ENCODE data around the gene PC.
"Not testable (repeated sequence)": the region's sequence is repeated elsewhere in the genome, so short reads cannot be mapped to it uniquely, and the experiment has no call there.

Gene PC

GRCh38 chr11:66842896-66843775, 115.0 kb downstream of the PC start, which contains the start of gene RCE1:
Gene RCE1, plus strand, starts transcription at chr11:66843441. Its CDS starts 15 bp downstream, at chr11:66843456.
- peak; percentile 98 for DNase-seq (ENCODE audit: low spot score)

- DNase-seq (ENCODE audit: low spot score) = no peak
Measured at GRCh38 chr11:66842501-66842895, 115.7 kb downstream of the PC start.

DNA sequence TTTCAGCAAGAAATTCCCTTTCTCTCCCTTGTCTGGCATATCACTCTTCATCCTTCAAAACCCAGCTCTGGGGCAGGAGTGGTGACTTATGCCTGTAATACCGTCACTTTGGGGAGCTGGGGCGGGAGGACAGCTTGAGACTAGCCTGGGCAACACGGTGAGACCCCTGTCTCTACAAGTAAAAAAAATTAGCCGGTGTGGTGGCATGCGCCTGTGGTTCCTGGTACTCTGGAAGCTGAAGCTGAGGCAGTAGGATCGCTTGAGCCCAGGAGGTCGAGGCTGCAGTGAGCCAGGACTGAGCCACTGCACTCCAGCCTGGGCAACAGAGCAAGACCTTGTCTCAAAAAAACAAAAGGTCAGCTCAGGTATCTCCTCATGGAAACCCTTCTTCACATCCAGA, 116.3 kb downstream of the PC start:
- DNase-seq (ENCODE audit: low spot score) = no peak

DNA sequence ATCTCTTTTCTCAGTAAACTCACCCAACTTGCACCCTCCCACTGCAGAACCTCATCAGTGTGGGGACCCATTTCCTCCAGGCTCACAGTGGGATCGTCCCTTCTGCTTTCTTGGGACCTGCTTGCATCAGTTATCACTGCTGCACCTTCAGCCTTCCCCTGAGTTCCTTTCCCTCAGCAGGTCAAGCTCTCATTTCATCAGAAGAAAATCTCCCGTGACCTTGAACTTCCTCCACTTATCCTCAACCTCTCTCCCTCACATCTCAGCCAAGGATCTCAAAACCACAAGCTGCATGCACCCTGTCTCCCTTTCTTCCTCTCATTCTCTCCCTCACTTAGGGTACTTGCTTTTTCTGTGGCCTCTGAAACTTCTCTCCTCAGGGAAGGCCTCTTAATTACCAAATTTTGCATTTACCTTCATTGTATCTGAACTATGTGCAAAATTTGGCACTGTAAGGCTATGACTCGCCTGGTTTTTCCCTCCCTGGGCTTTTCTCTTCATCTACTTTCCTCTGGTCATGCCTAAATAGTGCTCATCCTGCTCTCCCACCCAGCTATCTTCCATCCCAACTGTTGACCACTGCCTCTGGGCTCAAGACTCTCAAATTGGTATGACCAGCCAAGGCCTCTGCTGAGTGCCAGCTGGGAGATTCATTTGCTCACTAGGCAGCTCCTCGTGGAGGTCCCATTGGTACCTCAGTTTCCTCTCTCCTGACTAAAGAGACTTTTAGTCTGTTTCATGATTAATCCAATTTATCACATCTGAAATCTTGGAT, 117.7 kb downstream of the PC start:
- DNase-seq (ENCODE audit: low spot score) = no peak

DNA sequence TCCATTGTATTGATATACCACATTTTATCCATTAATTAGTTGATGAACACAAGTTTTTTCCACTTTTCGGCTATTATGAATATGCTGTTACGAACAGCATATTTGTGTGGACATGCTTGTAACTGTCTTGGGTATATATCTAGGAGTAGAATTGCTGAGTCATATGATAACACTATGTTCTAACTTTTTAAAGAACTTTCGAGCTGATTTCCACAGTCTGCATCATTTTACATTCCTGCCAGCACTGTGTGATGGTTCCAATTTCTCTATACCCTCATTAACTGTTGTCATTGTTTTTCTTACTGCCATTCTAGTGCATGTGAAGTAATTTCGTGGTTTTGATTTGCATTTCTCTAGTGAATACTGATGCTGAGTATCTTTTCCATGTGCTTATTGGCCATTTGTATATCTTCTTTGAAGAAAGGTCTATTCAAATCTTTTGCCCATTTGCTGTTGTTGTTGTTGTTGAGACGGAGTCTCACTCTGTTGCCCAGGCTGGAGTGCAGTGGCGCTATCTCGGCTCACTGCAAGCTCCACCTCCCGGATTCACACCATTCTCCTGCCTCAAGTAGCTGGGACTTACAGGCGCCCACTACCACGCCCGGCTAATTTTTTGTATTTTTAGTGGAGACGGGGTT, 122.3 kb downstream of the PC start:
- DNase-seq (ENCODE audit: low spot score) = no peak

GRCh38 chr11:66834943-66835342, 123.2 kb downstream of the PC start:
- DNase-seq (ENCODE audit: low spot score) = no peak

- DNase-seq (ENCODE audit: low spot score) = no peak
Measured at GRCh38 chr11:66834539-66834845, 123.7 kb downstream of the PC start.

- not testable (repeated sequence) for DNase-seq (ENCODE audit: low spot score)
Measured at GRCh38 chr11:66824573-66824972, 133.6 kb downstream of the PC start.

- DNase-seq (ENCODE audit: low spot score) = no peak
Measured at GRCh38 chr11:66823700-66824099, 134.5 kb downstream of the PC start.

DNA sequence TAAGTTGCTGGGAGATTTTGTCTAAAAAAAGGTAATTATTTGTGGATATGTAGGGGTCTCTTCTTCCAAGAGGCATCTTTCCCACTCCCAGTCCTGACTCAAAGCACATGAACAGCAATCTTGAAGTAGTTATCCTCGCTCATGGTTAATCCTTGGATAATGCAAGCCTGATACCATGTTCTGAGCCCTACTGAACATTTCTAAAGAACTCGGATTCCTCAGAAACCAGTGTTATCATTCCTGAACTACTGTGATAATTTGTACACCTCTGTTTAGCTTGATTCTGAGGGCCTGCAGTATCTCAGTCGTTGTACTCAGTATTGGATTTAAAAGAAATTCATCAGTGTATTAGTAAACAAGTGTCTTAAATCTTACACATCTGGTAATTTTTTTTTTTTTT, 137.3 kb downstream of the PC start:
- no peak for DNase-seq (ENCODE audit: low spot score)

DNA sequence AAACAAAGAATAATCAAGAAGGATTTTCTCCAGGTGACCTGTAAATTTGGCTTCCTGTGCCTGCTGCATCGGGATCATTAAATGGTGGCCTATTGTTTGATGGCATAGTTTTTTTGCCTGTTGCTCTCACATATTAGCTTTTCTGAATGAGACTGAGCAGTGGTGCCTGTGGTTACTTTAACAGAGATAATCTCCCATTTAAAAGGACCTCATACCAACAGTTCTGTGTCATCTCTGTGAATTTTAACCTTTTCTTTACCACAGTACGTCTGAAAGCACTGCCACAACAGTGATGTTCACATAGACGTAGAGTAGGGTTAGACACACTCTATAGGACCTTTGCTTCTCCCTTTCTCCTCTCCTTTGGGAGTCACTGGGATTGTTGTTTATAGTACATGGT, 137.8 kb downstream of the PC start:
- DNase-seq (ENCODE audit: low spot score) = no peak

DNA sequence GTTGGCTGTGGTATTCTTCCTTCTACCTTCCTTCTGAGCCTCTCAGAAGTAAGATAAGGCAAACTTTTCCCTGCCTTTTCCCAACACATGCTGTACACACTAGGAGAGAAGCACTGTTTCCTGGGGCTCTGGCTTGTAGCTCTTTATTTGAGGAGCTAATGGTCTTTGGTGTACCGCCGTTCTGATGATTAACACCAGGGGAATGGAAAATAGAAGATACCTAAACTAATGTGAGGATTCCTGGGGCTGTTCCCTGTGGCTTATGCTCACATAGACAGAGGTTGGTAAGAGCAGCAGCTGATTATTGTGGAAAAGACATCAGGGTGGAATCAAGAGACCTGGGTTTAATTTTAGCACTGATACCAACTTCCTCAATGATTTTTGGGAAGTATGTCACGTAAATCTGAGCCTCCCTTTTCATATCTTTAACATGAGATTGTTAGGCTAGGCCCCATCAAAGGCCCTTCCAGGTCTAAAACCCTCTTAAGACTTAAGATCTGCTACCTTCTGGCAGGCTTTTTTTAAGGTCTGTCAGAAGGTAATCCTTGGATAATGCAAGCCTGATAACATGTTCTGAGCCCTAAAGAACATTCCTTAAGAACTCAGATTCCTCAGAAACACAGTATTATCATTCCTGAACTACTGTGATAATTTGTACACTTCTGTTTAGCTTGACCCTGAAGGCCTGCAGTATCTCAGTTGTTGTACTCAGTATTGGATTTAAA, 139.8 kb downstream of the PC start:
- no peak for DNase-seq (ENCODE audit: low spot score)

- DNase-seq (ENCODE audit: low spot score) = no peak
Measured at GRCh38 chr11:66815646-66816045, 142.5 kb downstream of the PC start.

- no peak for DNase-seq (ENCODE audit: low spot score)
Measured at GRCh38 chr11:66814678-66815077, 143.5 kb downstream of the PC start.

GRCh38 chr11:66810576-66811185, 147.5 kb downstream of the PC start:
- DNase-seq (ENCODE audit: low spot score) = no peak

DNA sequence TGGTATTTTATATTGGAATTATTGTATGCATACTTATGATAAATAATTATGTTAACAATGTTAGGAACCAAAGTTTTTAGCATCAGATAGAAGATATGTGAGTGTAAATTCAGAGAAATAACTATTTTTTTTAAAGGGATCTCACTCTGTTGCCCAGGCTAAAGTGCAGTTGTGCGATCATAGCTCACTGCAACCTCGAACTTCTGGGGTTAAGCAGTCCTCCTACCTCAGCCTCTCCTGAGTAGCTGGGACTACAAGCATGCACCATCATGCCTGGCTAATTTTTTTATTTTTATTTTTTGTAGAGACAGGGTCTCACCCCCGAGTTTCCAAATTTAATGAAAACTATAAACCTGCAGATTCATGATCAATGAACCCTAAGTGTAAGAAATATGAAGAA, 148.6 kb downstream of the PC start:
- DNase-seq (ENCODE audit: low spot score) = no peak

- DNase-seq (ENCODE audit: low spot score) = no peak
Measured at GRCh38 chr11:66800720-66801428, 157.3 kb downstream of the PC start.

DNA sequence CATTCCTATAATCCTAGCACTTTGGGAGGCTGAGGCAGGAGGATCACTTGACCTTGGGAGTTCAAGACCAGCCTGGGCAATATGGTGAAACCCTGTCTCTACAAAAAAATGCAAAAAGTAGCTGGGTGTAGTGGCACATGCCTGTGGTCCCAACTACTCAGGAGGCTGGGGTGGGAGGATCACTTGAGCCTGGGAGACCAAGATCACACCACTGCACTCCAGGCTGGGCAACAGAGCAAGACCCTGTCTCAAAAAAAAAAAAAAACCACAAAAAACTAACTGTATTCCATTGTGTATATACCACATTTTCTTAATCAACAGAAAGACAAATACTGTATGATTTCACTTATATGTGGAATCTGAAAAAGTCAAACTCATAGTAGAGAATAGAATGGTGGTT, 158.4 kb downstream of the PC start:
- DNase-seq (ENCODE audit: low spot score) = not testable (repeated sequence)
